Suppressor macrophage treated with lipopolysaccharide for 1 hour (primary cell): ENCODE results near the gene ZNF581.

ENCODE experiments used
- DNase-seq, 3 donors: peaks; one replicate each; pipeline ENCODE4 v3.0.0-alpha.2; 2020 to 2022

ZNF581 gene, protein sequence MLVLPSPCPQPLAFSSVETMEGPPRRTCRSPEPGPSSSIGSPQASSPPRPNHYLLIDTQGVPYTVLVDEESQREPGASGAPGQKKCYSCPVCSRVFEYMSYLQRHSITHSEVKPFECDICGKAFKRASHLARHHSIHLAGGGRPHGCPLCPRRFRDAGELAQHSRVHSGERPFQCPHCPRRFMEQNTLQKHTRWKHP

DNA sequence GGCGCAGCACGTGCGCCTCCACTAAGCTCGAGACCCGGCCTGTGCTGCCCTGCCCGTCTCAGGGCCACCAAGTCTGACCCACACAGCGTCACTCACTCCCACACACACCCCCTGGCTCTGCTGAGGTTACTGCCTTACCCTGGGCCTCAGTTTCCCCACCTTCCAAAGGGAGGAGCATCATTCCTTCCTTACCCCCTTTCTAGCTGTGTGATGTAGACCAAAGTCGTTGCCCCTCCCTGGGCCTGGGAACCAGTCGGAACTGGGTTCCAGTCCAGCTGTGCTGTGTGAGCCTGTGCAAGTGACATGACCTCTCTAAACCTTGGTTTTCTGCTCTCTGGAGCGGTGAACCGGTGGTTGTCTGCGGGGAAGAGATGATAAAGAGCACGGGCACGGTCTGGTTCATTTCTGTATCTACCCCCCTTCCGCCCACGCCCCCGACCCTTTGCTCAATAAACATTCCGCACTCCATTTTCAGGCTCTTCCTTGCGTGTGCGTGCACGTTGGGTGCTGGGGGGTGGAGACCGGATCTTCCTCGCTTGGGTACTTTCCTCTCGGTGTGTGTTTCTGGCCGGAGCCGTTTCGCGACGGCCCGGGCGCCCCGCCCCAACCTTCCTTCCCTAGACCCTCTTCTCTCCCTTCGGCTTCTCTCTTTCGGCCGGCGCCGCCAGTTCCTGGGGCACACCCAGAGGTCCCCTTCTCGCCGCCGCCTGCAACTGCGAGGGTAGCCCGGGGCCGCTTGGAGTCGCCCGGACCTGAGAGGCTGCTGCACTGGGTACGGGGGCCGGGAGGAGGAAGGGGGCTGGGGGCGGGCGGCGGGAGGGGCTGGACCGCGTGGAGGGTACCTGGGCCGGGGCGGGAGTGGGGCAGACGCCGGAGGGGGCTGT lies at the start of gene ZNF581:
Gene ZNF581 (plus strand): TSS at position 647 of the 884 bp plus-strand sequence. CDS start 923 bp downstream, outside the sequence.
- DNase-seq: peak; percentile 69 to 88 (median 81)

GRCh38 chr19:55594996-55595545 lies 48.4 kb upstream of the ZNF581 start:
- DNase-seq: no peak

- no peak for DNase-seq
Measured at GRCh38 chr19:55596304-55596703, 47.1 kb upstream of the ZNF581 start.

- no peak for DNase-seq
Measured at GRCh38 chr19:55597501-55597921, 45.9 kb upstream of the ZNF581 start.

DNA sequence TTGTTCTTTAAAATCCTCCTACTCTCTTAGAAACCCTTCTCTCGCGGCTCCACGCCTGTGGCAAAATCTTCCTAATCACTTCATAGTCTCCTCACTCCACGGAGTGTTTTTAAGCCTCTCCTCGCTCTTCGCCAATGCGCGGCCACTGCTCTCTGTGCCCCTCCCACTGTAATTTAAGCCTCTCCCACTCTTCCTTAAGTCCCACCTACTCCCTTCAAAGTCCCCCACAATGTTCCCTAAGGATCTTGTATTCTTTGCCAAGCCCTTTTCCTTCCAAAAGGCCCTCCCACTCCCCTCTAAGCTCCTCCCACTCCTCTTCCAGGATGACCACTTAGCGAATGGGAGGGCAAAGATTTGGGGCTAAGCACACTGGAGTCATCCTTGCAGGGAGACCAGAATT lies 45.4 kb upstream of the ZNF581 start:
- no peak for DNase-seq

DNA sequence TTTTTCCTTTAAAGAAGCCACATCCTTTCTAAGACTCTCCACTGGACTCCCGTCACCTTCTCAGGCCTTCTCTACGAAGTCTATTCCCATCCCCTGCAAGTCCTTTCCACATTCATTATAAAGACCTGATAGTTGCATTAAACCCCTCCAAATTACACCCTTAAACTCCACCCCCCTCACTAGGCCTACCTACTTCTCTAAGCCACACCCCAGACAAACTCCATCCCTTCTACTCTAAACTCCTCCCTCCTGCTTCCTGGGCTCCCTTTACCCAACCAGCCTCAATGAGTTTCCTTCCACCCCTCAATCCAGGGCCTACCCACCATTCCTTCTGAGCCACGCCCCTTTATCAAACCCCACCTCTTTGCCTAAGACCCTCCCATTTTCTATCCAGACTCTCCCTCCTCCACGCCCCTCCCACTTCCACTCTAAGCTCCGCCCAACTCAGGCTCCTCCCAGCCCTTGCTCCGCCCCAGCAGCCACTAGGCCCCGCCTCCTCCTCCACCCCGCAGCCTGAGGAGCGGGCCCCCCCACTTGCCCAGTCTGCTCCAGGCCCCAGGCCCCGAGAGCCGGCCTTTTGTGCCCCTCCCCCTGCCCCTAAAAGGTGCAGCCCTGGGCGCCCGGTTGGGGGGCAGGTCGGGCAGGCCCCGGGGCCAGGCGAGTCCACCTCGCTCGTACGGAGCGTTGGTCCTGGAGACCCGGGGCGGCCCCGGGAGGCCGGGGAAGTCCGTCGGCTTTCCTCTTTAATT lies 44.6 kb upstream of the ZNF581 start:
- DNase-seq: peak; percentile 95 to 98 (median 98)

- peak; percentile 98 to 99 (median 99) for DNase-seq
Measured at GRCh38 chr19:55599468-55599841, 44.0 kb upstream of the ZNF581 start, which contains the start of gene FIZ1. FIZ1 (minus strand) TSS chr19:55599517; CDS start chr19:55597865, 1,652 bp downstream.

- peak; percentile 84 to 95 (median 89) for DNase-seq
Measured at GRCh38 chr19:55599842-55600661, 43.4 kb upstream of the ZNF581 start, which contains the start of gene ZNF524. ZNF524 (plus strand) TSS chr19:55600288; CDS start chr19:55602113, 1,825 bp downstream.

GRCh38 chr19:55600662-55601028 lies 42.8 kb upstream of the ZNF581 start:
- DNase-seq: no peak

DNA sequence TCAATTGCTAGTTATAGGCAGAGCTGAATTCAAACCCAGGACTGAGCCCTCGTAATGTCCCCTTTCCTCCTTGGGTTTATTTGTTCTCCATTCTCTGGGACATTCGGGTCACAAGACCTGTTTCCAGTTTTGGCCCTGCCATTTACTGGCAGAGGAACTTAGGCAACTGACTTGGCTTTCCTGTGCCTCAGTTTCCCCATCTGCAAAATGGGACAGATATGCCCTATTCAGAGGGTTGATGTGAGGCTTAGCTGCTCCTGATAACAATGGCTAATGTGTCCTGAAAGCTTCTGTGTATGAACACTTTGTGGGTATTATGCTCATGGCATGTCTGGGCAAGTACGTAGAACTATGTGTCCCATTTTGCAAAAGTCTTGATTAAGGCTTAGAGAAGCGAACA lies 42.4 kb upstream of the ZNF581 start:
- peak in 1 of 3 donors; percentile 33 for DNase-seq

GRCh38 chr19:55602104-55603001 lies 41.1 kb upstream of the ZNF581 start:
- no peak for DNase-seq

DNA sequence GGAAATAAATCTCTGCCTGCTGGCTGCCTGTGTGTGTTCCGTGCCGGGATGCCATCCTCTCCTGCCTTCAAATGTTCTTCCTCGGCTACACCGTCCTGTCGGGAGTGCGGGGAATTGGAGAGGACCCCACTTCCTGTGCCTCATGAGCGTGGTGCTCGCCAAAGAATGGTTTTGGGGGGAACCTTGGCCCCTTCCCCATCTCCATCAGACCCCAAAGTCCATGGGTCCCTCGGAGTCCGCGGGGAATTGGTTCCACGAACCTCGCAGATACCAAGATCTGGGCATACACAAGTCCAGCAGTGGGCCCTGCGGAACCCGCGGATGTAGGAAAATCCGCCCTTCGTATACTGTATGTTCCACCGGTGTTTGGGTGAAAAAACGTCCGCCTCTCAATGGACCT lies 40.3 kb upstream of the ZNF581 start:
- no peak for DNase-seq

GRCh38 chr19:55603581-55604292 lies 39.7 kb upstream of the ZNF581 start:
- DNase-seq: no peak

GRCh38 chr19:55605207-55605636 lies 38.2 kb upstream of the ZNF581 start:
- peak; percentile 98 to 99 (median 98) for DNase-seq

- peak; percentile 82 to 91 (median 84) for DNase-seq
Measured at GRCh38 chr19:55605637-55606470, 37.6 kb upstream of the ZNF581 start, which contains the start of gene ZNF865. ZNF865 (plus strand) TSS chr19:55605647; CDS start chr19:55613619, 7,972 bp downstream.

DNA sequence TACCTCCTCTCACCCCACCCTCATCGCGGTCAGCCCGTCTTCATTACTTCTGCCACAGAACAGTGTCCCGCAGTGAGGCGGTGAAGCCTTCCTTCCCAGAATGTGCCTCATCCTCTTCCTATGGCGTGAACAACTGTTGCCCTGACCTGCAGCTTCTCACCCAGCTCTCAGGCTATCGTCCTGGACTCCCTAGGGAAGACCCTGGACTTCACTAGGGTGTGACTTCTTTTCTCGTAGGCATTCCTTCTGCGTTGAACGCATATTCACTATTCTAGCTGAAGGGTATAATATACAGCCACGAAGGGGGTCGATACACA lies 37.0 kb upstream of the ZNF581 start:
- DNase-seq: no peak

DNA sequence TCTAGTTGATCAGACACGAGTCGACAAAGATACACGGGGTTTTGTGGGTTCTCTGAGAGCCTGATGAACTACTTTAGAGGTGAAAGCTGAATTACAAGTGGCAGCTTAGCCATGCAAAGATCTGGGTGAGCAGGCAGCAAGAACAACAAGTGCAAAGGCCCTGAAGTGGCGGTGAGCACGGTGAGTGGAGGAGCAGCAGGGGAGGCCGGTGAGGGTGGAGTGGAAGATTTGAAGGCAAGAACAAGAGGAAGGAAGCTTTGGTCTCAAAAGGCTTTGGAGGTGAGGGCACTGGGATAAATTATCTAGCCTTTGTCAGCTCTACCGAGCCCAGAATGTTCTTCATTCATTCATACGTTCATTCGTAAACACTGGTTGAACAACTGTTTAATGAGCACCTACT lies 36.6 kb upstream of the ZNF581 start:
- no peak for DNase-seq

- no peak for DNase-seq
Measured at GRCh38 chr19:55609326-55609725, 34.1 kb upstream of the ZNF581 start.

- peak in 2 of 3 donors; percentile 27 to 45 for DNase-seq
Measured at GRCh38 chr19:55611300-55611982, 32.0 kb upstream of the ZNF581 start.
